Fibroblast of lung (primary cell): ENCODE data around the gene ELMOD1. TPM values are rescaled to one million over a fixed set of nuclear protein-coding genes. Genes with fewer than 3 reads are reported as not detected.

Experiments used
- DNase-seq, 2 donors: peaks; one replicate each; pipeline versions ENCODE4 v3.0.0 to v3.0.0-alpha.2; 2010; ENCODE audit warnings: low read depth in 2 of 2
- H2AFZ ChIP-seq: 2 replicates; pipeline ENCODE4 v1.5.1; 2012; ENCODE audit warnings: low read length, control low read depth, inconsistent platforms
- H3K27ac ChIP-seq: 2 replicates; pipeline ENCODE4 v1.5.1; 2011; ENCODE audit warnings: low read length, control low read depth; ENCODE audit not compliant: insufficient read depth
- H3K27me3 ChIP-seq: 2 replicates; pipeline ENCODE4 v1.5.1; 2011; ENCODE audit warnings: mild to moderate bottlenecking, low read length; ENCODE audit not compliant: control insufficient read depth, insufficient read depth
- H3K36me3 ChIP-seq: 2 replicates; pipeline ENCODE4 v1.5.1; 2011; ENCODE audit warnings: low read length; ENCODE audit not compliant: control insufficient read depth, insufficient read depth
- H3K4me1 ChIP-seq: 2 replicates; pipeline ENCODE4 v1.5.1; 2011; ENCODE audit warnings: low read length; ENCODE audit not compliant: control insufficient read depth, insufficient read depth; ENCODE audit errors: extremely low read depth
- H3K4me2 ChIP-seq: 2 replicates; pipeline ENCODE4 v1.5.1; 2011; ENCODE audit warnings: low read length, control low read depth; ENCODE audit not compliant: insufficient read depth; ENCODE audit errors: extremely low read depth
- H3K4me3 ChIP-seq, 4 experiments: fragments of 200-600 bp in 1 of 4; sonication (generic) in 1 of 4; replicated peaks in 1 of 4; 2 replicates each; pipeline ENCODE4 v1.5.1; 2011 to 2016; ENCODE audit warnings: low read length in 4 of 4, low read depth in 3 of 4, mild to moderate bottlenecking in 3 of 4, control low read depth in 2 of 4, inconsistent platforms in 1 of 4, mixed read lengths in 1 of 4; ENCODE audit not compliant: insufficient read depth in 1 of 4; ENCODE audit errors: control extremely low read depth in 1 of 4
- H3K79me2 ChIP-seq: 2 replicates; pipeline ENCODE4 v1.5.1; 2012; ENCODE audit warnings: mild to moderate bottlenecking, low read length, inconsistent platforms; ENCODE audit not compliant: control insufficient read depth, insufficient read depth
- H3K9ac ChIP-seq: 2 replicates; pipeline ENCODE4 v1.5.1; 2011; ENCODE audit warnings: mild to moderate bottlenecking, low read length, control low read depth; ENCODE audit not compliant: insufficient read depth
- H3K9me3 ChIP-seq: 2 replicates; pipeline ENCODE4 v1.5.1; 2012; ENCODE audit warnings: low read depth, low read length; ENCODE audit not compliant: control insufficient read depth, insufficient read depth
- H4K20me1 ChIP-seq: 2 replicates; pipeline ENCODE4 v1.5.1; 2011; ENCODE audit warnings: low read length; ENCODE audit not compliant: control insufficient read depth, insufficient read depth; ENCODE audit errors: extremely low read depth
- EZH2 ChIP-seq: IDR thresholded peaks from 2 replicates; pipeline ENCODE4 v1.5.1; 2012; ENCODE audit warnings: low read length, control low read depth, mild to moderate bottlenecking; ENCODE audit errors: missing control alignments
- polyA plus RNA-seq, 2 donors: library from polyadenylated mRNA; depleted of rRNA in 1 of 2; stranded (reverse) in 1 of 2; unstranded in 1 of 2; fragments of >200 nt; gene quantifications; 2 replicates each; pipeline ENCODE4 v1.2.1, GENCODE V29; 2011 to 2012; ENCODE audit warnings: missing spikeins in 1 of 2
- total RNA-seq: library from RNA; depleted of rRNA; stranded (reverse); fragments of >200 nt; gene quantifications from 2 replicates; pipeline ENCODE4 v1.2.1, GENCODE V29; 2014
- TF ChIP-seq, protein P1 (sequence below), 2 donors: IDR thresholded peaks in 1 of 2; conservative IDR thresholded peaks in 1 of 2; 1 replicate in 1 of 2; 2 replicates in 1 of 2; pipeline ENCODE4 v1.5.1; 2011 to 2012; ENCODE audit warnings: low read length in 2 of 2, control low read depth in 1 of 2, inconsistent platforms in 1 of 2, low read depth in 1 of 2, mild to moderate bottlenecking in 1 of 2

Gene ELMOD1
- total and polyA plus RNA-seq, 2 donors (not counting 1 experiment from before 2014, with no cell fraction given), result 0.17 to 0.91 TPM

DNA sequence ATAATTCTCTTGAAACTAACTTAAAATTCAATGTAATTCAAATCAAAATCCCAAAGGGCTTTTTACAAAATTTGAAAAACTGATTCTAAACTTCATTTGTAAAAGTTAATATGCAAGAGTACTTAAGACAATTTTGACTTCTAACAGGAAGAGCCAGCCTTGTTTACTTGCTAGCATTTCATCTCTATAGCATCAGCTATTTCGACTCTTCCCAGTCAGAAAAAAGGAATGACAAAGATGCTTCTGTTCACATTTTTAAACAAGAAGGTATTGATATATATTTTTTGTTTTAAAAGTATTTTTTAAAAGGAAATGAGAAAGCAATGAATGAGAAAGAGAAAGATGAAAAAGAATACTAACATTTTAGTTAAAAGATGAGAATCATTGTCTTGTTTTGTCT lies 104.5 kb downstream of the ELMOD1 start:
- Histone ChIP-seq H3K4me3 (no peak overlapping the region), H3K4me2 (no peak overlapping the region), H3K27me3 (no peaks in the 10 kb centered on the region), H3K9me3 (no peaks in the 10 kb centered on the region), H3K9ac (no peak overlapping the region), H3K79me2 (no peaks in the 10 kb centered on the region), H2AFZ (no peak overlapping the region), H3K36me3 (no peaks in the 10 kb centered on the region), H3K27ac (peak overlapping the region; percentile 53), H4K20me1 (no peaks in the 10 kb centered on the region), H3K4me1 (peaks cover 11% of the 10 kb centered on the region)
- TF ChIP-seq, protein P1, sequence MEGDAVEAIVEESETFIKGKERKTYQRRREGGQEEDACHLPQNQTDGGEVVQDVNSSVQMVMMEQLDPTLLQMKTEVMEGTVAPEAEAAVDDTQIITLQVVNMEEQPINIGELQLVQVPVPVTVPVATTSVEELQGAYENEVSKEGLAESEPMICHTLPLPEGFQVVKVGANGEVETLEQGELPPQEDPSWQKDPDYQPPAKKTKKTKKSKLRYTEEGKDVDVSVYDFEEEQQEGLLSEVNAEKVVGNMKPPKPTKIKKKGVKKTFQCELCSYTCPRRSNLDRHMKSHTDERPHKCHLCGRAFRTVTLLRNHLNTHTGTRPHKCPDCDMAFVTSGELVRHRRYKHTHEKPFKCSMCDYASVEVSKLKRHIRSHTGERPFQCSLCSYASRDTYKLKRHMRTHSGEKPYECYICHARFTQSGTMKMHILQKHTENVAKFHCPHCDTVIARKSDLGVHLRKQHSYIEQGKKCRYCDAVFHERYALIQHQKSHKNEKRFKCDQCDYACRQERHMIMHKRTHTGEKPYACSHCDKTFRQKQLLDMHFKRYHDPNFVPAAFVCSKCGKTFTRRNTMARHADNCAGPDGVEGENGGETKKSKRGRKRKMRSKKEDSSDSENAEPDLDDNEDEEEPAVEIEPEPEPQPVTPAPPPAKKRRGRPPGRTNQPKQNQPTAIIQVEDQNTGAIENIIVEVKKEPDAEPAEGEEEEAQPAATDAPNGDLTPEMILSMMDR (conservative IDR thresholded peaks at IDR 0.05 in 1 of 2, IDR thresholded peaks at IDR 0.05 in 1 of 2; ENCODE audit: low read depth in 1 of 2, low read length in 2 of 2), result no peak
- no peak for TF ChIP-seq EZH2
- DNase-seq, result peak in 1 of 2 donors; percentile 55

DNA sequence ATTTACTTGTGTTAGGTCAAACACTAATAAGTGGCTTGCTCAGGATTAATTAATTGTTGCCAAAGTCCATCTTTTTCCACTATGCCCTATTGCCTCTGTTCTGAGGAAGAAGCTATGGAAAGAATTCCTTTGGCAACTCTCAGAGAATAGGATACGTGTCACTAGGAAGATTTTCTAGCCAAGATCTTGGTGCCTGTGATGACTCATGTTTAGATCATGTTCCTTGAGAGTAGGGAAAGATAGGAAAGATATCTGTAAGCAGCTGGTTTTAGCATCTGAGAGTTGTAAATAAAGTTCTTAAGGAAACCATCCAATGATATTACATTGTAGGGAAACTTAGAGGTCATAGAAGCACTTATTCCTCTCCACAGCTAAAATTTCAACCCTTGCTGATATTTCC lies 105.2 kb downstream of the ELMOD1 start:
- no peak overlapping the region for H3K9ac ChIP-seq

DNA sequence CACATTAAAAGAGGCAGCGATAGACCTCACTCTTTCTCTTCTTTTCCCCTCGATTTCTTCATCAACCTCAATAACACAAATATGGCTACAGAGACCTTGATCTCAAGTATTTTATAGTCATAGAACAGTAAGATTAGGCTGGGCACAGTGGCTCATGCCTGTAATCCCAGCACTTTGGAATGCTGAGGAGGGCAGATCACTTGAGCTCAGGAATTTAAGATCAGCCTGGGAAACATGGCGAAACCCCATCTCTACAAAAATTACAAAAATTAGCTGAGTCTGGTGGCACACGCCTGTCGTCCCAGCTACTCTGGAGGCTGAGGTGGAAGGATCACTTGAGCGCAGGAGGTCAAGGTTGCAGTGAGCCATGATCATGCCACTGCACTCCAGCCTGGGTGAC lies 106.3 kb downstream of the ELMOD1 start:
- Histone ChIP-seq H3K9ac (no peak overlapping the region), H4K20me1 (no peaks in the 10 kb centered on the region), H3K9me3 (no peaks in the 10 kb centered on the region), H3K4me3 (no peak overlapping the region), H3K27me3 (no peaks in the 10 kb centered on the region), H3K27ac (no peak overlapping the region), H3K36me3 (no peaks in the 10 kb centered on the region), H2AFZ (no peak overlapping the region), H3K79me2 (no peaks in the 10 kb centered on the region), H3K4me2 (no peak overlapping the region), H3K4me1 (peaks cover 9% of the 10 kb centered on the region)
- TF ChIP-seq, protein P1 (conservative IDR thresholded peaks at IDR 0.05 in 1 of 2, IDR thresholded peaks at IDR 0.05 in 1 of 2; ENCODE audit: low read depth in 1 of 2, low read length in 2 of 2), result no peak
- TF ChIP-seq EZH2, result no peak
- DNase-seq, result no peak

More for the DNA sequence above, 105.2 kb downstream of the ELMOD1 start:
- no peaks in the 10 kb centered on the region for H3K27me3 ChIP-seq
- H3K4me1 ChIP-seq, result peaks cover 9% of the 10 kb centered on the region
- no peaks in the 10 kb centered on the region for H3K79me2 ChIP-seq
- H3K36me3 ChIP-seq, result no peaks in the 10 kb centered on the region
- DNase-seq, result peak; percentile 93 to 97
- no peak for TF ChIP-seq EZH2
- TF ChIP-seq, protein P1 (conservative IDR thresholded peaks at IDR 0.05 in 1 of 2, IDR thresholded peaks at IDR 0.05 in 1 of 2; ENCODE audit: low read depth in 1 of 2, low read length in 2 of 2), result no peak
- H3K4me2 ChIP-seq, result peak overlapping the region; percentile 57
- H3K4me3 ChIP-seq, result no peak overlapping the region
- no peaks in the 10 kb centered on the region for H3K9me3 ChIP-seq
- no peak overlapping the region for H3K27ac ChIP-seq
- H2AFZ ChIP-seq, result no peak overlapping the region
- H4K20me1 ChIP-seq, result no peaks in the 10 kb centered on the region
